Ishikawa (cell line): ENCODE measurements around the gene LRRC19.

Experiments
- CEBPB ChIP-seq: IDR thresholded peaks from 2 replicates; pipeline ENCODE4 v1.6.1; 2012
- CREB1 ChIP-seq: IDR thresholded peaks from 2 replicates; pipeline ENCODE4 v1.6.1; 2012; ENCODE audit warnings: low read depth
- EGR1 ChIP-seq: IDR thresholded peaks from 2 replicates; pipeline ENCODE4 v1.6.1; 2012
- EP300 ChIP-seq: IDR thresholded peaks from 2 replicates; pipeline ENCODE4 v1.6.1; 2012; ENCODE audit warnings: borderline replicate concordance
- FOXM1 ChIP-seq: IDR thresholded peaks from 2 replicates; pipeline ENCODE4 v1.6.1; 2012; ENCODE audit warnings: low read depth, borderline replicate concordance
- NFIC ChIP-seq: IDR thresholded peaks from 2 replicates; pipeline ENCODE4 v1.6.1; 2012
- RAD21 ChIP-seq: IDR thresholded peaks from 2 replicates; pipeline ENCODE4 v1.6.1; 2012; ENCODE audit warnings: low read depth
- TAF1 ChIP-seq: IDR thresholded peaks from 2 replicates; pipeline ENCODE4 v1.6.1; 2012; ENCODE audit warnings: low read depth, mild to moderate bottlenecking
- TCF12 ChIP-seq: IDR thresholded peaks from 2 replicates; pipeline ENCODE4 v1.6.1; 2012; ENCODE audit warnings: low read depth
- TEAD4 ChIP-seq: IDR thresholded peaks from 2 replicates; pipeline ENCODE4 v1.6.1; 2012
- YY1 ChIP-seq: IDR thresholded peaks from 2 replicates; pipeline ENCODE4 v1.6.1; 2012; ENCODE audit warnings: low read depth
- ZBTB7A ChIP-seq: IDR thresholded peaks from 2 replicates; pipeline ENCODE4 v1.6.1; 2012; ENCODE audit warnings: low read depth
- TF ChIP-seq, protein P1 (sequence below): IDR thresholded peaks from 2 replicates; pipeline ENCODE4 v1.6.1; 2012
- TF ChIP-seq, protein P2 (sequence below): IDR thresholded peaks from 2 replicates; pipeline ENCODE4 v1.6.1; 2012
- TF ChIP-seq, protein P3 (sequence below): IDR thresholded peaks from 2 replicates; pipeline ENCODE4 v1.6.1; 2012; ENCODE audit warnings: low read depth, mild to moderate bottlenecking

The LRRC19 gene

DNA sequence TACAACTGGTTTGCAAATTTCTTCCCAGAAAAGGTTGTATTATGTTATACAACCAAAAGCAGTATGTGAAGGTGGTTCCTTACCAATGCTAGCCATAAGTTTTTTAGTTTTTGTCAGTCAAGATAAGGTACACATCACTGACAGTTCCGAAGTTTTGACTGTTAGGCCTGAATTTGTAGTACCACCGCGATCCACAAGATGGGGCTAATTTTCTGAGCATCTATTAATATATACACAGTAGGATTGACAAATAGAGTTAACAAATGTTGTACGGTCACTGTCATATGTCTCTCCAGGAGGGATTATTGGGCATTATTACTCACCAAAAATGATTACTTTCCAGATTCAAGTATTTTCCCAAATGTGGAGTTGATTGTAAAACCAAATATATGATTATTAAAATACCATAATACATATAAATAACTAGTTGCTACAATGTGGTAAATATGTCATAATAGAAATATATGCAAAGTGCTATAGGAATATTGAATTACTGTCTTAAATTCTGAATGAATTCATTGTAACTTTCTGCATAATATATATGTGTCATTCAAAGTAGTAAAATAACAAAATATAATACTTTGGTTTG is 28.4 kb upstream of the LRRC19 start:
- TF ChIP-seq TCF12 (no peak), RAD21 (peak; percentile 71)

DNA sequence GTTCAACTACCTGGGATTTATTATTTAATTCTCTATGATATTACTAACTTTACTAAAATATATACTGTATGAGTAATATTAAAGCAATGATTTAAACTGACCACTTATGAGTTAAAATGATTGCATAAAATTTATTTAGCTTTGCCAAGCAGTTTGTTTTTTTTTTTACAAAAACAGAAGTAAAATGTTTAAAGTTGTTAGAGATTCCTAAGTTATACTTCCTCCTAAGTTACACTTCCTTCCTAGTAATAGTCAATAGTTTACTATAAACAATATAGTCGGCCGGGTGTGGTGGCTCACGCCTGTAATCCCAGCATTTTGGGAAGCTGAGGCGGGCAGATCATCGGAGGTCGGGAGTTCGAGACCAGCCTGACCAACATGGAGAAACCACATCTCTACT is 23.7 kb upstream of the LRRC19 start:
- TF ChIP-seq CEBPB (no peak), TEAD4 (no peak), EP300 (no peak), RAD21 (no peak), TAF1 (no peak), CREB1 (no peak), FOXM1 (no peak), NFIC (no peak), EGR1 (no peak)
- TF ChIP-seq, protein P1, sequence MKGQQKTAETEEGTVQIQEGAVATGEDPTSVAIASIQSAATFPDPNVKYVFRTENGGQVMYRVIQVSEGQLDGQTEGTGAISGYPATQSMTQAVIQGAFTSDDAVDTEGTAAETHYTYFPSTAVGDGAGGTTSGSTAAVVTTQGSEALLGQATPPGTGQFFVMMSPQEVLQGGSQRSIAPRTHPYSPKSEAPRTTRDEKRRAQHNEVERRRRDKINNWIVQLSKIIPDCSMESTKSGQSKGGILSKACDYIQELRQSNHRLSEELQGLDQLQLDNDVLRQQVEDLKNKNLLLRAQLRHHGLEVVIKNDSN, result no peak

DNA sequence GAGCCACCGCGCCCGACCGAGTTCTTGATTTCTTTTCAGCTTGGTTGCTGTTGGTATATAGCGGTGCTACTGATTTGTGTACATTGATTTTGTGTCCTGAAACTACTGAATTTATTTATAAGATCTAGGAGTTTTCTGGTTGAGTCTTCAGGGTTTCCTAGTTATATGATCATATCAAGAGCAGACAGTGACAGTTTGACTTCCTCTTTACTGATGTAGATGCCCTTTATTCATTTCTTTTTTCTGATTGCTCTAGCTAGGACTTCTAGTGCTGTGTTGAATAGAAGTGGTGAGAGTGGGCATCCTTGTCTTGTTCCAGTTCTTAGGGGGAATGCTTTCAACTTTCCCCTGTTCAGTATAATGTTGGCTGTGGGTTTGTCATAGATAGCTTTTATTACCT is 17.4 kb upstream of the LRRC19 start:
- no peak for TF ChIP-seq CEBPB
- no peak for TF ChIP-seq ZBTB7A
- TF ChIP-seq TAF1, result no peak
- TF ChIP-seq EP300, result no peak
- TF ChIP-seq EGR1, result no peak
- TF ChIP-seq, protein P1, result no peak
- TF ChIP-seq YY1, result no peak
- no peak for TF ChIP-seq TEAD4
- TF ChIP-seq, protein P2, sequence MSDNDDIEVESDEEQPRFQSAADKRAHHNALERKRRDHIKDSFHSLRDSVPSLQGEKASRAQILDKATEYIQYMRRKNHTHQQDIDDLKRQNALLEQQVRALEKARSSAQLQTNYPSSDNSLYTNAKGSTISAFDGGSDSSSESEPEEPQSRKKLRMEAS, result no peak
- no peak for TF ChIP-seq CREB1
- no peak for TF ChIP-seq FOXM1

DNA sequence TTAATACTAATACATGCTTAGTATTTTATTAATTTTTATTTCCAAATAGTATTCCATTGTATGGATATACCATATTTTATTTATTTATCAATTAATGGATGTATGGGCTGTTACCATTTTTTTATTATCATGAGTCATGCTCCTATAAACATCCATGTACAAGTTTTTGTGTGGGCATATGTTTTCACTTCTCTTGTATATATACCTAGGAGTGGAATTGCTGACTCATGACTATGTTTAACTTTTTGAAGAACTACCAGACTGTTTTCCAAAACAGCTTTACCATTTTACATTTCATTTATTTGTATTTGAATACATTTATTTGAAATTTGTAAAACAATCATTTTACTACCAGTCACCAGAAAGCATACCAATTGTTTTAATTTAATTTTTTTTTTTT is 14.1 kb upstream of the LRRC19 start:
- TF ChIP-seq CREB1, result no peak

DNA sequence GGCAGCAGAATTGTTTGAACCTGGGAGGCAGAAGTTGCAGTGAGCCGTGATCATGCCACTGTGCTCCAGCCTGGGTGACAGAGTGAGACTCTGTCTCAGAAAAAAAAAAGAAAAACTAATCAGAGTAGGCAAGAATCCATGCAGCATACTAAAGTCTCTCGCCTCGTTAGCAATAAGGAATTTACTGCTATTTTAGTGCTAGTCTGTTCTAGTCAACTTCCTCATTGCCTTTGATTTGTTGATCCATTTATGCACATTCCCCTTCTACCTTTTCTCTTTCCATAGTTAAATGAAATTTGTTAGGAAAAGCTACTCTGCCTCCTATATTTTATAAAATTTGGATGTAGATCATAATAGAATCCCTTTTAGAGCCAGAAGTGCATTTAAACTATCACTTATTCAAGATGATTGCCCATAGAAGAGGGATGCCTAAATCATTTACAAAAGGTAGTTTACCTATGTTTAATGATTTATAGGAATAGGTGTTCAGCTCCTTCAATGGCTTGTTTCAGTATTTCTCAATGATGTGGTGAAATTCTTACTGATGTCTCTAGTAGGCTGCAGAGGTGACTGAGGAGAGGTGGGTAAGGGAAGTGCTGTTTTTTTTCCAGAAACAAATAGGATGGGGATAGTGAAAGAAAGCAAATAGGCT is 1.9 kb downstream of the LRRC19 start:
- TF ChIP-seq TEAD4 (no peak), TCF12 (no peak), CEBPB (no peak), EGR1 (no peak), ZBTB7A (no peak), FOXM1 (no peak)
- TF ChIP-seq, protein P3, sequence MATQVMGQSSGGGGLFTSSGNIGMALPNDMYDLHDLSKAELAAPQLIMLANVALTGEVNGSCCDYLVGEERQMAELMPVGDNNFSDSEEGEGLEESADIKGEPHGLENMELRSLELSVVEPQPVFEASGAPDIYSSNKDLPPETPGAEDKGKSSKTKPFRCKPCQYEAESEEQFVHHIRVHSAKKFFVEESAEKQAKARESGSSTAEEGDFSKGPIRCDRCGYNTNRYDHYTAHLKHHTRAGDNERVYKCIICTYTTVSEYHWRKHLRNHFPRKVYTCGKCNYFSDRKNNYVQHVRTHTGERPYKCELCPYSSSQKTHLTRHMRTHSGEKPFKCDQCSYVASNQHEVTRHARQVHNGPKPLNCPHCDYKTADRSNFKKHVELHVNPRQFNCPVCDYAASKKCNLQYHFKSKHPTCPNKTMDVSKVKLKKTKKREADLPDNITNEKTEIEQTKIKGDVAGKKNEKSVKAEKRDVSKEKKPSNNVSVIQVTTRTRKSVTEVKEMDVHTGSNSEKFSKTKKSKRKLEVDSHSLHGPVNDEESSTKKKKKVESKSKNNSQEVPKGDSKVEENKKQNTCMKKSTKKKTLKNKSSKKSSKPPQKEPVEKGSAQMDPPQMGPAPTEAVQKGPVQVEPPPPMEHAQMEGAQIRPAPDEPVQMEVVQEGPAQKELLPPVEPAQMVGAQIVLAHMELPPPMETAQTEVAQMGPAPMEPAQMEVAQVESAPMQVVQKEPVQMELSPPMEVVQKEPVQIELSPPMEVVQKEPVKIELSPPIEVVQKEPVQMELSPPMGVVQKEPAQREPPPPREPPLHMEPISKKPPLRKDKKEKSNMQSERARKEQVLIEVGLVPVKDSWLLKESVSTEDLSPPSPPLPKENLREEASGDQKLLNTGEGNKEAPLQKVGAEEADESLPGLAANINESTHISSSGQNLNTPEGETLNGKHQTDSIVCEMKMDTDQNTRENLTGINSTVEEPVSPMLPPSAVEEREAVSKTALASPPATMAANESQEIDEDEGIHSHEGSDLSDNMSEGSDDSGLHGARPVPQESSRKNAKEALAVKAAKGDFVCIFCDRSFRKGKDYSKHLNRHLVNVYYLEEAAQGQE, result no peak

DNA sequence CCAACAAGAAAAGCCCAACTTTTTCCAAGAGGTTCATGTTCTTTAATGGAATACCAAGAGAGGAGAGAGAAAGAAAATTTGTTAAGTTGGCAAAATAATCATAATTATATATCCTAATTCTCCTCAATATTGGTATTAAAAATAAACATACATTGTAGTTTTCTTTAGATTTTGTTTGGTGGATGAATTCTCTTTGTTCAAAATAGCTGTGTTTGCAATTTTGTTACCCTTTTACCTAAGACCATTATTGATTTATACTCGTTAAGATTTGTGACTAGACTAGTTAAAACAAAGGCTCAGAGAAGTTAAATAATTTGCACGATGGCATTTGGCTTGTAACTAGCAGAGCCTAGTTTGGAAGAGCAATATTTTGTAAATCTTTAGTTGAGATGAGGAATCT is 9.7 kb downstream of the LRRC19 start:
- TF ChIP-seq FOXM1, result no peak
- no peak for TF ChIP-seq NFIC
- no peak for TF ChIP-seq EP300
- no peak for TF ChIP-seq TAF1
- no peak for TF ChIP-seq CREB1
- TF ChIP-seq, protein P2, result no peak
- TF ChIP-seq RAD21, result no peak
- TF ChIP-seq, protein P1, result no peak
- no peak for TF ChIP-seq EGR1
- no peak for TF ChIP-seq TEAD4

DNA sequence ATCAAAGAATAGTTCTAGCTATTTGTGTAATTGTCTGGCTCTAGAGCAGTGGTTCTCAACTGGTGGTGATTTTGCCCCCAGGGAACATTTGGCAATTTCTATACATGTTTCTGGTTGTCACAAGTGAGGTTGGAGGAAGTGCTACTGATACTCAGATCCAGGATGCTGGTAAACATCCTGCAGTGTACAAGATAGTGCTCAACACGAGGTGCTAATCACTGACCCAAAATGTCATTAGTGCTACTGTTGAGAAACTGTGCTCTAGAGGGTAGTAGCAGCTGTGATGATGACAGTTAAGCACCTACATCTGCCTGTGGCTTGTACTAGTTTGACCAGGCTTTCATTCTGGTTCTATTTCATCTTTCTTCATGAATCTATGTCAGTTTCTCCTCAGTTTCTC is 22.1 kb downstream of the LRRC19 start:
- TF ChIP-seq YY1, result no peak
- TF ChIP-seq TCF12, result no peak
- TF ChIP-seq, protein P1, result no peak
- no peak for TF ChIP-seq CEBPB
